Dermis blood vessel endothelial cell (primary cell): ENCODE data around the gene TTYH3. TPM values are rescaled to one million over a fixed set of nuclear protein-coding genes. Genes with fewer than 3 reads are reported as not detected.
A peak's percentile ranks its signal among the peaks of the same experiment; 100 is the strongest.
"Not testable (repeated sequence)": the region's sequence is repeated elsewhere in the genome, so short reads cannot be mapped to it uniquely, and the experiment has no call there.

Experiments used
- DNase-seq: peaks from one replicate; pipeline ENCODE4 v3.0.0; 2010
- total RNA-seq: library from RNA; depleted of rRNA; stranded (reverse); fragments of >200 nt; gene quantifications from 2 replicates; pipeline ENCODE4 v1.2.3, GENCODE V29; 2014

Gene TTYH3
- total RNA-seq, 1 donor from 2014 or later, result 72.8 TPM

GRCh38 chr7:2689343-2689847 is 57.6 kb downstream of the TTYH3 start:
- no peak for DNase-seq

- DNase-seq, result peak; percentile 33
Observed at GRCh38 chr7:2689951-2690705, 58.3 kb downstream of the TTYH3 start.

DNA sequence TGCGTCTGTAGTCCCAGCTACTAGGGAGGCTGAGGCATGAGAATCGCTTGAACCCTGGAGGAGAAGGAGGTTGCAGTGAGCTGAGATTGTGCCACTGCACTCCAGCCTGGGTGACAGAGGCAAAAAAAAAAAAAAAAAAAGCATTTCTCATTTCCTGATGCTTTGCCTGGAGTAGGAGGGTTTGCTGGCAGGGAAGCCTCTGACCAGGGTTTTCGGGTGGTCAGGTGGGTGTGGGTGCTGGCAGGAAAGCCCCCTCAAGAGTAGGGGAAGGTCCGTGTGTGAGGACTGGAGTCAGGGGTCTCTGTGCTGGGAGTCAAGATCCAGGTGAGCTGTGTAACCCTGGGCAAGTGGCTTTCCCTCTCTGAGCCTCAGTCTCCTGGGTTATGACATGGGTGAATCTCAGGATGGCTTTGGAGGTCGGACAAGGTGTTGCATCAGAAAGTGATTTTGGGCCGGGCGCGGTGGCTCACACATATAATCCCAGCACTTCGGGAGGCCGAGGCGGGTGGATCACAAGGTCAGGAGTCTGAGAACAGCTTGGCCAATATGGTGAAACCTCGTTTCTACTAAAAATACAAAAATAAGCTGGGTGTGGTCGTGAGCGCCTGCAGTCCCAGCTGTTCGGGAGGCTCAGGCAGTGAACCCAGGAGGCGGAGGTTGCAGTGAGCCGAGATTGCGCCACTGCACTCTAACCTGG is 59.4 kb downstream of the TTYH3 start:
- no peak for DNase-seq

DNA sequence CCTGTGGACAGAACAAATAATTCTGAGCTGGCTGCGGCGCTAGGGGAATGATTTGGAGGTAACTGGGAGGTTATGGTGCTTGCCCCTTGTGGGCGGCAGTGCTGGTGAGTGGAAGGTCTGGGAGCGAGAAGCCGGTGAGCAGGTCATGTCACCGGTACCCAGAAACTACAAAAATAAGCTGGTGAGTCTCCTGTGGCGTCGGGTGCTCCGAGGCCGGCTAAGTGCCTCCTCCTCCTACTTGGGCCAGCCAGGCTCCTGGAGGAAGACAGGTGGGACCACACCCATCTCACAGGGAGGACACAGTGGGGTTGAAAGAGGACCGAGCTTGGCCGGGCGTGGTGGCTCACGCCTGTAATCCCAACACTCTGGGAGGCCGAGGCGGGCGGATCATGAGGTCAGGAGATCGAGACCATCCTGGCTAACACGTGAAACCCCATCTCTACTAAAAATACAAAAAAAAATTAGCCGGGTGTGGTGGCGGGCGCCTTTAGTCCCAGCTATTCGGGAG is 60.2 kb downstream of the TTYH3 start:
- not testable (repeated sequence) for DNase-seq

GRCh38 chr7:2692543-2692942 is 60.8 kb downstream of the TTYH3 start:
- DNase-seq, result no peak

DNA sequence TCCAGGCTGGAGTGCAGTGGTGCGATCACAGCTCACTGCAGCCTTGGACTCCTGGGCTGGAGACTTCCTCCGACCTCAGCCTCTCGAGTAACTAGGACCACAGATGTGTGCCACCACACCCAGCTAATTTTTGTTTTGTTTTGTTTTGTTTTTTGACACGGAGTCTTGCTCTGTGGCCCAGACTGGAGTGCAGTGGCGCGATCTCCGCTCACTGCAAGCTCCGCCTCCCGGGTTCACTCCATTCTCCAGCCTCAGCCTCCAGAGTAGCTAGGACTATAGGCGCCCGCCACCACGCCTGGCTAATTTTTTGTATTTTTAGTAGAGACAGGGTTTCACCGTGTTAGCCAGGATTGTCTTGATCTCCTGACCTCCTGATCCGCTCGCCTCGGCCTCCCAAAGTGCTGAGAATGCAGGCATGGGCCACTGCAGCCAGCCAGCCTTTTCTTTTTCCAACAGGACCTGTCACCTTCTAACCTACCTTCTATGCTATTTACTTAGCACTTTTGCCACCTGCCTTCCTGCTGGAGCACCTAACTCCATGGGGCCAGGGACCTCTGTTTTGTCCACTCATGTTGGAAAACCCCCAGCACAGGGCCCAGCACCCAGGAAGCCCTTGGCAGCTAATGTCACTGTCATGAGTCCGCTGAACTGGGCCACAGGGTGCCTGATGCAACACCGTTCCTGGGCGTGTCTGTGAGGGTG is 61.8 kb downstream of the TTYH3 start:
- DNase-seq, result not testable (repeated sequence)

DNA sequence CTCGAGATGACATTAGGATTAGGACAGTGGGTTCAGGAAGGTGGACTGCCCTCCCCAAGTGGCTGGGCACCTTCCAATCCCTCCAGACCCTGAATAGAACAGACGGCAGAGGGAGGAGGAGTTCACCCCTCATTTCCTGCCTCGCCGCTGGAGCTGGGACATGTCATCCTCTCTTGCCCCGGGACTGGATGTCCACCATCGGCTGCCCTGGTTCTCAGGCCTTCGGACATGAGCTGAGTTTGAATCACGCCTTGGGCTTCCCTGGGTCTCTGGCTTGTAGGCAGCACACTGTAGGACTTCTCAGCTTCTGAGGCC is 62.3 kb downstream of the TTYH3 start:
- not testable (repeated sequence) for DNase-seq

DNA sequence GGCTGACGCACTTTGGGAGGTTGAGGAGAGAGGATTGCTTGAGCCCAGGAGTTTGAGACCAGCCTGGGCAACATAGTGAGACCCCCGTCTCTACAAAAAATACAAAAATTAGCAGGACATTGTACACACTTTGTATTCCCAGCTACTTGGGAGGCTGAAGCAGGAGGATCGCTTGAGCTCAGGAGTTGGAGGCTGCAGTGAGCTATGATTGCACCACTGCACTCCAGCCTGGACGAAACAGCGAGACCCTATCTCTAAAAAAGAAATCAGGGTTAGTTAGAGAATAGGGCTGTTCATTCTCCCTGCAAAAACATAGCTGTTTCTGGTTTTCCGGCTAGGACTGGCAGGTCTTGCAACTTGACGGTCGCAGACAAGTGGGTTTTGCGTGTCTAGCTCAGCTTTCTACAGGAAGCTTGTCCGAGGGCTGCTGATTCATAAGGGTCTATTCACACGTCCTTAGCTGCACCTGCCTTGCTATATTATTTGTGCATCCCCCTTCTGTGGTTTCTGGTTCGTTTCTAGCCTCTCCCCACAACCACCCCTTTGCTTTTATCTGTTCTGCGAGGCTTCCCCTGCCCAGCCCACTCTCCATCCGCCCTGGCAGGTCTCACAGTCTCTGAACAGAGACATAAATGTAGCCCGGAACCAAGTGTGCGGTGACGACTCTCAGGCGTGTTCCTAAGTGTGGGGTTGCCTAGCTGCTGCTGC is 66.9 kb downstream of the TTYH3 start:
- DNase-seq, result no peak

GRCh38 chr7:2699289-2699620 is 67.5 kb downstream of the TTYH3 start:
- DNase-seq, result no peak

DNA sequence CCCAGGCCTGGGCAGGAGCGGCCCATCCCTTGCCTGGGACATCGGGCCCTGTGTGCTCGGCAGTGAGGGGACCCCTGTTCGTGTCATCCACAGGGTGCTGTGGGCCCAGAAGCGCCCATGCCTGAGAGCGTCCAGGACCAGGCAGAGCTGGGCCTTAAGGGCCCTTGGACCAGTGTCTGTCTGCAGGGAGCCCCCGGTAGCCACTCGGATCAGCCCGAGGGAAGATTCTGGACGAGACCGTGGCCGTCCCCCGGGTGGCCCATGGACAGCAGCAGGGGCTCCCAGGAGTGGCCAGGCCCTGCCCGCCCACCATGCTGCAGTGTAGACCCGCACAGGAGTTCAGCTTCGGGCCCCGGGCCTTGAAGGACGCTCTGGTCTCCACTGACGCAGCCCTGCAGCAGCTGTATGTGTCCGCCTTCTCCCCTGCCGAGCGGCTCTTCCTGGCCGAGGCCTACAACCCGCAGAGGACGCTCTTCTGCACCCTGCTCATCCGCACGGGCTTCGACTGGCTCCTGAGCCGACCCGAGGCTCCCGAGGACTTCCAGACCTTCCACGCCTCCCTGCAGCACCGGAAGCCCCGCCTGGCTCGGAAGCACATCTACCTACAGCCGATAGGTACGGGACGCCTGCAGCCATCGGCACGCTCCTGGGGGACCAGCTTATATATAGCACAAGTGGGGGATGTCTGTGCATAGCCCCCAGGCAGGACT is 68.5 kb downstream of the TTYH3 start:
- DNase-seq, result no peak

- DNase-seq, result no peak
Observed at GRCh38 chr7:2701424-2701823, 69.6 kb downstream of the TTYH3 start.

DNA sequence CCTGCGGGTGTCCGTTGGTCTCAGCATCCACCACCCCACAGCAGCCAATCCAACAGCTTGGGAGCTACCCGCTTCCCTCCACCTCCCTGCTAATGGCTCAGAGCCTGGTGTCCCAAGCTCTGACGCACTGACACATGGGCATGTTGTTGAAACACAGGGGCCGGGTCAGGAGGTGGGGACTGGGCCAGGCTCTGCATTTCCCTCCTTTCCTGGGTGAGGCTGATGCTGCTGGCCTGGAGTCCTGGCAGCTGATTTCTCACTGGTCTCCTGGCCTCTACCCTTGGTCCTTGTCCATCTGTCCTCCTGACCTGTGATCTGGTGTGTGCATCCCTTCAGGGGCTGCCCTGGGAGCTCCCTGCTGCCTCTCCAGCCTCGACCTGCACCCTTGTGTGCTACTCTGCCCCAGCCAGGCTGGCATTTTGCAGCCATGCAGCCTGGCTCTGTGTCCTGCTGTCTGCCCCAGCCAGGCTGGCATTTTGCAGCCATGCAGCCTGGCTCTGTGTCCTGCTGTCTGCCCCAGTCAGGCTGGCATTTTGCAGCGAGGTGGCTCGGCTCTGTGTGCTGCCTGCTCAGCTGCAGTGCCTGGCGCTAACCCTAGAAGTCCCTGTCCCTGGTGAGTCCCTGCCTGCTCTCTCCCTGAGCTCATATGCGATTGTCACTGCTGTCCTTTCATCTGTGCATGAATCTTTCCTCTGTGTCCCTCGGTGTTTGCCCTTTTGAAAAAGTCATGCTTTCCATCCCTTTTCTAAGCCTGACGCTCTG is 70.2 kb downstream of the TTYH3 start:
- no peak for DNase-seq

DNA sequence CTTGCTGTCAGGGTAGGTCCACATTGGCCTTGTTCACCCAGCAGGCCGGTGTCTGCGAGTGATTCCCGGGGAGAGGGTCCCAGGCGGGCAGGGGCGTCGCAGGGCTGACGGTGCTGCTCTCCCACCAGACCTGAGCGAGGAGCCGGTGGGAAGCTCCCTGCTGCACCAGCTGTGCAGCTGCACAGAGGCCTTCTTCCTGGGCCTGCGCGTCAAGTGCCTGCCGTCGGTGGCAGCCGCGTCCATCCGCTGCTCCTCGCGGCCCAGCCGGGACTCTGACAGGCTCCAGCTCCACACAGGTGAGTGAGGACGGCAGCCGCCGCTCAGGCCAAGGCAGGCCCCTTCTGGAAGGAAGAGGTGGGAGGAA is 70.8 kb downstream of the TTYH3 start:
- DNase-seq, result no peak

- no peak for DNase-seq
Observed at GRCh38 chr7:2705371-2706096, 73.7 kb downstream of the TTYH3 start.

- no peak for DNase-seq
Observed at GRCh38 chr7:2706685-2707126, 74.9 kb downstream of the TTYH3 start.

DNA sequence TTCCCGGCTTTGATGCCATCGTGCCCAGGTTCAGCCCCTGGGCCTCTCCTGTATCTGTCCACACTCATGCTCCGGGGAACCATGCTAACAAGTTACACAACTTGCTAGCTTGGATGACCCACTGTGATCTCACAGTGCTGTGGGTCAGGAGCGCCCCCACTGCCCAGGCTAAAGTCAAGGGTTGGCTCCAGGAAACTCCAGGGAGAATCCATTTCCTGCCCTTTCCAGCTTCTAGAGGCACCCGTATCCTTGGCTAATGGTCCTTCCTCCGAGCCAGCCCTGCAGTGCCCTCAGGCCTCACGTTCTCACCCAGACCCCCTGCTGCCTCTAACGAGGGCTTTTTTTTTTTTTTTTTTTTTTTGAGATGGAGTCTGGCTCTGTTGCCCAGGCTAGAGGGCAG is 75.7 kb downstream of the TTYH3 start:
- DNase-seq, result no peak

DNA sequence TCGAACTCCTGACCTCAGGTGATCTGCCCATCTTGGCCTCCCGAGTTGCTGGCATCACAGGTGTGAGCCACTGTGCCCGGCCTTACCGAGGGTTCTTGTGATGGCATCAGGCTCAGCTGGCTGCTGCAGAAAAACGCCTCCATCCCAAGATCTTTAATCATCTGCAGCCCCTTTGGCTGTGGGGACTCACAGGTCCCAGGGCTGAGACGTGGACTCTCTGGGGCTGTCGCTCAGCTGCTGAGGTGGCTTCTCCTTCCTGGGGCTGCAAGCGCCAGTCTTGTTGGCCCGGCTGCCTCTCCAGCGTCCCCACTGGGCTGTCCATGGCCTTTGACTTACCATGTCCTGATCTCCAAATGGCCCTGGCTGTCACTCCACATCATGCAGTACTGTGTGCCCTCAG is 76.3 kb downstream of the TTYH3 start:
- DNase-seq, result no peak

GRCh38 chr7:2708547-2709310 is 76.9 kb downstream of the TTYH3 start:
- no peak for DNase-seq

- peak; percentile 78 for DNase-seq
Observed at GRCh38 chr7:2709553-2710285, 77.9 kb downstream of the TTYH3 start.
